Liver (tissue), 3 donors: ENCODE data around the gene SMOC2.

Experiments used
- CTCF ChIP-seq: fragments of 150-350 bp; IDR thresholded peaks from 2 replicates; pipeline ENCODE4 v1.5.1; 2017; ENCODE audit warnings: improper control_type of control experiment, low read depth, low read length; ENCODE audit not compliant: missing input control
- EGR1 ChIP-seq, 2 donors: IDR thresholded peaks; 2 replicates each; pipeline ENCODE4 v1.6.1; 2016 to 2018; ENCODE audit warnings: antibody characterized with exemption in 2 of 2, low read depth in 2 of 2
- FOXA1 ChIP-seq: IDR thresholded peaks from 2 replicates; pipeline ENCODE4 v1.6.1; 2016; ENCODE audit warnings: antibody characterized with exemption
- GABPA ChIP-seq, 2 donors: IDR thresholded peaks in 1 of 2; conservative IDR thresholded peaks in 1 of 2; 2 replicates each; pipeline ENCODE4 v1.6.1; 2016; ENCODE audit warnings: antibody characterized with exemption in 2 of 2, mild to moderate bottlenecking in 1 of 2, moderate library complexity in 1 of 2
- HNF4A ChIP-seq, 2 donors: conservative IDR thresholded peaks; 2 replicates each; pipeline ENCODE4 v1.6.1; 2016; ENCODE audit warnings: antibody characterized with exemption in 2 of 2, mild to moderate bottlenecking in 2 of 2
- JUND ChIP-seq, 2 donors: IDR thresholded peaks; 2 replicates each; pipeline ENCODE4 v1.6.1; 2016; ENCODE audit warnings: antibody characterized with exemption in 2 of 2
- RAD21 ChIP-seq, 2 donors: IDR thresholded peaks; 2 replicates each; pipeline ENCODE4 v1.6.1; 2016; ENCODE audit warnings: antibody characterized with exemption in 2 of 2, mild to moderate bottlenecking in 2 of 2
- RXRA ChIP-seq, 2 donors: IDR thresholded peaks; 2 replicates each; pipeline ENCODE4 v1.6.1; 2017 to 2018; ENCODE audit warnings: antibody characterized with exemption in 2 of 2, mild to moderate bottlenecking in 1 of 2
- SP1 ChIP-seq: IDR thresholded peaks from 2 replicates; pipeline ENCODE4 v1.6.1; 2018; ENCODE audit warnings: antibody characterized with exemption, mild to moderate bottlenecking
- TAF1 ChIP-seq: conservative IDR thresholded peaks from 2 replicates; pipeline ENCODE4 v1.6.1; 2016; ENCODE audit warnings: antibody characterized with exemption, mild to moderate bottlenecking
- YY1 ChIP-seq: IDR thresholded peaks from 2 replicates; pipeline ENCODE4 v1.6.1; 2016; ENCODE audit warnings: antibody characterized with exemption, mild to moderate bottlenecking
- ZBTB33 ChIP-seq: IDR thresholded peaks from 2 replicates; pipeline ENCODE4 v1.6.1; 2016; ENCODE audit warnings: antibody characterized with exemption
- TF ChIP-seq, protein P1 (sequence below): IDR thresholded peaks from 2 replicates; pipeline ENCODE4 v1.6.1; 2016; ENCODE audit warnings: antibody characterized with exemption, mild to moderate bottlenecking
- TF ChIP-seq, protein P2 (sequence below): IDR thresholded peaks from 2 replicates; pipeline ENCODE4 v1.6.1; 2016; ENCODE audit warnings: antibody characterized with exemption
- donor health status: healthy.
- donor health status: healthy.

DNA sequence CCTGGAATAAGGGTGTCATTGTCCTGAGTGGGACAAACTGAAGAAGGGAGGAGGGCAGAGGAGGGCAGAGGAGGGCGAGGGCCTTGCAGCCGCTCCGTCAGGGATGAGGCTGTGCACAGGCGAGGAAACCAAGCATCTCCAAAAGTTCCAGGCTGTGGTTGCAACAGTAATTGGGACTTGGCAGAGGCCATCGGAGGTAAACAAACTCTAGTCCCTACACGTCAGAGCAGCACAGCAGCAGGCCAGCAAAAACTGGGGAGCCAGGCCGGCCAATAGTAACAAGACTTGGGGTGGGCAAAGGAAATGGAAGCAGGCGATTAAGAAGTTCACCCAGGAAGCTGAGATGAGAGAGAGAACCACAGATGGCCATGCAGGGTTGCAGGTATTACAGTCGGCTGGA is 142.8 kb downstream of the SMOC2 start:
- TF ChIP-seq CTCF (no peak), YY1 (no peak), EGR1 (IDR thresholded peaks at IDR 0.05; ENCODE audit: low read depth in 2 of 2) (no peak), RAD21 (IDR thresholded peaks at IDR 0.05) (no peak), TAF1 (no peak), FOXA1 (no peak), RXRA (IDR thresholded peaks at IDR 0.05) (no peak), JUND (IDR thresholded peaks at IDR 0.05) (no peak), HNF4A (conservative IDR thresholded peaks at IDR 0.05) (no peak), SP1 (no peak), GABPA (IDR thresholded peaks at IDR 0.05 in 1 of 2, conservative IDR thresholded peaks at IDR 0.05 in 1 of 2) (no peak), ZBTB33 (no peak)
- TF ChIP-seq, protein P1, sequence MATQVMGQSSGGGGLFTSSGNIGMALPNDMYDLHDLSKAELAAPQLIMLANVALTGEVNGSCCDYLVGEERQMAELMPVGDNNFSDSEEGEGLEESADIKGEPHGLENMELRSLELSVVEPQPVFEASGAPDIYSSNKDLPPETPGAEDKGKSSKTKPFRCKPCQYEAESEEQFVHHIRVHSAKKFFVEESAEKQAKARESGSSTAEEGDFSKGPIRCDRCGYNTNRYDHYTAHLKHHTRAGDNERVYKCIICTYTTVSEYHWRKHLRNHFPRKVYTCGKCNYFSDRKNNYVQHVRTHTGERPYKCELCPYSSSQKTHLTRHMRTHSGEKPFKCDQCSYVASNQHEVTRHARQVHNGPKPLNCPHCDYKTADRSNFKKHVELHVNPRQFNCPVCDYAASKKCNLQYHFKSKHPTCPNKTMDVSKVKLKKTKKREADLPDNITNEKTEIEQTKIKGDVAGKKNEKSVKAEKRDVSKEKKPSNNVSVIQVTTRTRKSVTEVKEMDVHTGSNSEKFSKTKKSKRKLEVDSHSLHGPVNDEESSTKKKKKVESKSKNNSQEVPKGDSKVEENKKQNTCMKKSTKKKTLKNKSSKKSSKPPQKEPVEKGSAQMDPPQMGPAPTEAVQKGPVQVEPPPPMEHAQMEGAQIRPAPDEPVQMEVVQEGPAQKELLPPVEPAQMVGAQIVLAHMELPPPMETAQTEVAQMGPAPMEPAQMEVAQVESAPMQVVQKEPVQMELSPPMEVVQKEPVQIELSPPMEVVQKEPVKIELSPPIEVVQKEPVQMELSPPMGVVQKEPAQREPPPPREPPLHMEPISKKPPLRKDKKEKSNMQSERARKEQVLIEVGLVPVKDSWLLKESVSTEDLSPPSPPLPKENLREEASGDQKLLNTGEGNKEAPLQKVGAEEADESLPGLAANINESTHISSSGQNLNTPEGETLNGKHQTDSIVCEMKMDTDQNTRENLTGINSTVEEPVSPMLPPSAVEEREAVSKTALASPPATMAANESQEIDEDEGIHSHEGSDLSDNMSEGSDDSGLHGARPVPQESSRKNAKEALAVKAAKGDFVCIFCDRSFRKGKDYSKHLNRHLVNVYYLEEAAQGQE, result no peak
- TF ChIP-seq, protein P2, sequence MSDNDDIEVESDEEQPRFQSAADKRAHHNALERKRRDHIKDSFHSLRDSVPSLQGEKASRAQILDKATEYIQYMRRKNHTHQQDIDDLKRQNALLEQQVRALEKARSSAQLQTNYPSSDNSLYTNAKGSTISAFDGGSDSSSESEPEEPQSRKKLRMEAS, result no peak
